ENCODE measurements around the gene NKD2. TPM values are rescaled to one million over a fixed set of nuclear protein-coding genes. Genes with fewer than 3 reads are reported as not detected.

The NKD2 gene
- total and polyA plus RNA-seq, 9 of the 15 experiments (the other 6 are each of a cell fraction or from before 2014, with no cell fraction given), result 0.09 to 0.64 (median 0.27) TPM; not detected in 5

DNA sequence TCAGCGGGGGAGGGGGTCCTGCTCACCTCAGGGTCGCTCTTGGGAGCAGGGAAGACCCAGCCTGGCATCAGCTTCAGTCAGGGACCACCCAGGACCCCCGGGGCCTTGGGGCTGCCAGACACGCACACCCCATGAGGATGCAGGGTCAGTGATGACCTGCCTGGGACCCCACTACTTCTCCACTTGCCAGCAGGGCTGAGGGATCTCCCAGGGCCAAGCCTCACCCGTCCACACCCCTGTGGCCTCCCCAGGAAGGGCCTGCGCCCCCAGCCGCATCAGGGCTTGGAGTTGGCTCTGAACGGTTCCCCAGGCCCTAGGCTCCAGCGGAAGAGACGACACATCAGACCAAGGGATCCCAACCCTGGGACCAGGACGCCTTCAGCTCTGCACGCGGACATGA lies 69.6 kb downstream of the NKD2 start:
- ATAC-seq (no peak), DNase-seq (ENCODE audit: extremely low read depth in 1 of 4, low spot score in 3 of 4) (no peak), FAIRE-seq (no peak)
- WGBS (ENCODE audit: insufficient coverage, low coverage, missing lambda C conversion rate), result 36% methylated on average over 13 of the region's 13 CpGs
- in situ Hi-C loops (cut with MboI) (no loop called here), intact Hi-C loops (cut with micrococcal nuclease) (no loop called here)
- H4K20me1 ChIP-seq (replicated peaks; ENCODE audit: control insufficient read depth, insufficient read depth, low read length), result peaks cover 6% of the 10 kb centered on the region
- peaks cover 3 to 49% of the 10 kb centered on the region in 2 experiments; a peak in 3 of 5 replicates for H3K27me3 ChIP-seq (ENCODE audit: control insufficient read depth in 2 of 2, insufficient read depth in 2 of 2, low read length in 2 of 2)
- H3K9me1 ChIP-seq (ENCODE audit: control insufficient read depth, insufficient read depth, low read length), result no peaks in the 10 kb centered on the region
- H3K27ac ChIP-seq (ENCODE audit: extremely low read depth, low read depth, low read length), result no peak overlapping the region
- no peak overlapping the region for H3K4me2 ChIP-seq (ENCODE audit: insufficient read depth, low read length)
- no peak overlapping the region for H3K9ac ChIP-seq (ENCODE audit: insufficient read depth in 1 of 2, low read depth in 2 of 2, low read length in 2 of 2)
- H3K4me1 ChIP-seq (replicated peaks in 1 of 2; ENCODE audit: control insufficient read depth in 2 of 2, insufficient read depth in 2 of 2, low read length in 2 of 2), result peaks cover 0 to 54% of the 10 kb centered on the region in 2 experiments; a peak in 2 of 5 replicates
- no peak overlapping the region for H3K4me3 ChIP-seq
- CTCF ChIA-PET (ENCODE audit: low intra/inter-chr PET ratio), result interaction anchor here (0.5 kb wide), 1 partner anchor 316 kb away, joined by 5 read pairs; no protein-coding TSS in a partner anchor
- H3K36me3 ChIP-seq (ENCODE audit: control insufficient read depth, insufficient read depth, low read length), result no peaks in the 10 kb centered on the region
- H2AFZ ChIP-seq (ENCODE audit: low read depth, low read length), result no peak overlapping the region
- no peaks in the 10 kb centered on the region for H3K9me3 ChIP-seq (replicated peaks; ENCODE audit: control insufficient read depth, insufficient read depth, low read depth, low read length)
- no TSS peak for BruUV-seq (replicated peaks)
- no peaks in the 10 kb centered on the region for H3K79me2 ChIP-seq (ENCODE audit: control insufficient read depth, insufficient read depth, low read length)
- TF ChIP-seq RFX7 (CRISPR knock-in tag; IDR thresholded peaks at IDR 0.05), result no peak
- TF ChIP-seq NCOR1 (IDR thresholded peaks at IDR 0.05), result no peak
- TF ChIP-seq CAMTA2 (CRISPR knock-in tag; conservative IDR thresholded peaks at IDR 0.05), result no peak
- no peak for TF ChIP-seq CBX8 (IDR thresholded peaks at IDR 0.05; ENCODE audit: borderline replicate concordance, extremely low read depth, low read depth, low read length, poor library complexity, severe bottlenecking)
- TF ChIP-seq ESRRA (IDR thresholded peaks at IDR 0.05; ENCODE audit: borderline replicate concordance, low read depth), result no peak
- TF ChIP-seq ZBTB11 (CRISPR knock-in tag; IDR thresholded peaks at IDR 0.05), result no peak
- TF ChIP-seq CCAR2 (IDR thresholded peaks at IDR 0.05; ENCODE audit: low read depth, low read length), result no peak
- no peak for TF ChIP-seq WHSC1 (IDR thresholded peaks at IDR 0.05; ENCODE audit: low read length)
- TF ChIP-seq ZNF77 (CRISPR knock-in tag; IDR thresholded peaks at IDR 0.05), result no peak
- TF ChIP-seq NFYB (IDR thresholded peaks at IDR 0.05; ENCODE audit: extremely low read depth, insufficient read length), result no peak
- TF ChIP-seq KAT7 (CRISPR knock-in tag; IDR thresholded peaks at IDR 0.05; ENCODE audit: borderline replicate concordance), result no peak
- no peak for TF ChIP-seq GABPB1 (CRISPR knock-in tag; IDR thresholded peaks at IDR 0.05)
- POLR2A ChIA-PET, result no interaction called here

Measured in K562 (cell line).